ENCODE data around the gene KRTAP15-1. TPM values are rescaled to one million over a fixed set of nuclear protein-coding genes. Genes with fewer than 3 reads are reported as not detected.

KRTAP15-1 gene
- polyA plus RNA-seq, 3 donors, result not detected

DNA sequence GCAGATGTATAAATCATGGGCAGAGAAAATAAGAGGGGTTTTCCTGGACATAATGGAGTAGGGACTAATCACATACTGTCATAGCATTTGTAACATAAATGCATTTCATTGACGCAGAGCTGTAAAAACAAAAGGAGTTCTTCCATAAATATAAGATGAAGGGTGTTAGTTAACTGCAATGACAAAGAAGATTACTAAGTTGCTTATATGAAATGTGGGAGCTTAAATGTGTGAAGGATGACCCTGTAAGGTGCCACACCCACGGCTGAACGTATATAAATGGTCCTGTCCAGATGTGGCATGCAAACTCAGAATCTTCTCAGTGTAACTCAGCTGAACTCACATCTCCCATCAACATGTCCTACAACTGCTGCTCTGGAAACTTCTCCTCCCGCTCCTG, 44.3 kb upstream of the KRTAP15-1 start, which contains the start of gene KRTAP13-1:
Gene KRTAP13-1 (plus strand): TSS at position 301 of the 400 bp plus-strand sequence. CDS start 56 bp downstream, at position 357.
- H3K79me2 ChIP-seq (ENCODE audit: insufficient read depth, low read length), result no peaks in the 10 kb centered on the region
- WGBS (ENCODE audit: insufficient coverage), result 91% methylated on average over 3 of the region's 4 CpGs

GRCh38 chr21:30408782-30409494, 31.1 kb upstream of the KRTAP15-1 start:
- no peaks in the 10 kb centered on the region for H3K4me1 Mint-ChIP-seq
- no peaks in the 10 kb centered on the region for H4K20me1 ChIP-seq (ENCODE audit: insufficient read depth, low read length)
- H3K36me3 ChIP-seq (replicated peaks in 1 of 2; ENCODE audit: control insufficient read depth in 1 of 2, insufficient read depth in 2 of 2, low read length in 2 of 2), result no peaks in the 10 kb centered on the region
- H3K79me2 ChIP-seq (ENCODE audit: insufficient read depth, low read length), result no peaks in the 10 kb centered on the region
- WGBS (ENCODE audit: insufficient coverage), result 67% methylated on average over 7 of the region's 14 CpGs
- no peaks in the 10 kb centered on the region for H3K36me3 Mint-ChIP-seq
- H3K4me3 ChIP-seq (replicated peaks in 1 of 3; ENCODE audit: low read depth in 2 of 3, low read length in 3 of 3), result no peak overlapping the region
- DNase-seq, result no peak
- TF ChIP-seq, protein P1, sequence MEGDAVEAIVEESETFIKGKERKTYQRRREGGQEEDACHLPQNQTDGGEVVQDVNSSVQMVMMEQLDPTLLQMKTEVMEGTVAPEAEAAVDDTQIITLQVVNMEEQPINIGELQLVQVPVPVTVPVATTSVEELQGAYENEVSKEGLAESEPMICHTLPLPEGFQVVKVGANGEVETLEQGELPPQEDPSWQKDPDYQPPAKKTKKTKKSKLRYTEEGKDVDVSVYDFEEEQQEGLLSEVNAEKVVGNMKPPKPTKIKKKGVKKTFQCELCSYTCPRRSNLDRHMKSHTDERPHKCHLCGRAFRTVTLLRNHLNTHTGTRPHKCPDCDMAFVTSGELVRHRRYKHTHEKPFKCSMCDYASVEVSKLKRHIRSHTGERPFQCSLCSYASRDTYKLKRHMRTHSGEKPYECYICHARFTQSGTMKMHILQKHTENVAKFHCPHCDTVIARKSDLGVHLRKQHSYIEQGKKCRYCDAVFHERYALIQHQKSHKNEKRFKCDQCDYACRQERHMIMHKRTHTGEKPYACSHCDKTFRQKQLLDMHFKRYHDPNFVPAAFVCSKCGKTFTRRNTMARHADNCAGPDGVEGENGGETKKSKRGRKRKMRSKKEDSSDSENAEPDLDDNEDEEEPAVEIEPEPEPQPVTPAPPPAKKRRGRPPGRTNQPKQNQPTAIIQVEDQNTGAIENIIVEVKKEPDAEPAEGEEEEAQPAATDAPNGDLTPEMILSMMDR (IDR thresholded peaks at IDR 0.05), result no peak
- no peaks in the 10 kb centered on the region for H3K4me1 ChIP-seq (ENCODE audit: control insufficient read depth in 1 of 2, insufficient read depth in 2 of 2, low read length in 2 of 2)
- H3K4me3 Mint-ChIP-seq, result no peak overlapping the region
- no peak overlapping the region for H2AFZ ChIP-seq (ENCODE audit: insufficient read depth, low read depth, low read length, poor library complexity, severe bottlenecking)
- H3K27ac Mint-ChIP-seq, result no peak overlapping the region
- peaks cover 0 to 5% of the 10 kb centered on the region in 2 donors for H3K9me3 ChIP-seq (replicated peaks in 1 of 2; ENCODE audit: control insufficient read depth in 1 of 2, insufficient read depth in 1 of 2, low read length in 2 of 2)
- H3K4me2 ChIP-seq (replicated peaks; ENCODE audit: extremely low read depth, low read length, poor library complexity, severe bottlenecking), result no peak overlapping the region
- H3K9me3 Mint-ChIP-seq, result peaks cover 0 to 9% (median 0%) of the 10 kb centered on the region in 7 donors
- intact Hi-C loops (cut with micrococcal nuclease), result no loop called here
- no peaks in the 10 kb centered on the region for H3K27me3 ChIP-seq (ENCODE audit: control insufficient read depth in 2 of 2, insufficient read depth in 2 of 2, low read length in 2 of 2)
- H3K9ac ChIP-seq (ENCODE audit: insufficient read depth, low read length, poor library complexity, severe bottlenecking), result no peak overlapping the region
- peaks cover 0 to 1% (median 1%) of the 10 kb centered on the region in 3 donors for H3K27me3 Mint-ChIP-seq (ENCODE audit: low read depth in 3 of 3)
- no peak overlapping the region for H3K27ac ChIP-seq (ENCODE audit: low read depth in 1 of 2, low read length in 2 of 2)

More for the DNA sequence above, 44.3 kb upstream of the KRTAP15-1 start, which contains the start of gene KRTAP13-1:
- Histone ChIP-seq H3K9ac (ENCODE audit: insufficient read depth, low read length, poor library complexity, severe bottlenecking) (no peak within 1 kb of the TSS), H3K27me3 (ENCODE audit: control insufficient read depth in 2 of 2, insufficient read depth in 2 of 2, low read length in 2 of 2) (no peaks in the 10 kb centered on the region), H2AFZ (ENCODE audit: insufficient read depth, low read depth, low read length, poor library complexity, severe bottlenecking) (no peak within 1 kb of the TSS), H3K4me3 (replicated peaks in 1 of 3; ENCODE audit: low read depth in 2 of 3, low read length in 3 of 3) (no peak within 1 kb of the TSS), H4K20me1 (ENCODE audit: insufficient read depth, low read length) (no peaks in the 10 kb centered on the region), H3K27ac (ENCODE audit: low read depth in 1 of 2, low read length in 2 of 2) (no peak within 1 kb of the TSS), H3K9me3 (replicated peaks in 1 of 2; ENCODE audit: control insufficient read depth in 1 of 2, insufficient read depth in 1 of 2, low read length in 2 of 2) (peaks cover 0 to 6% of the 10 kb centered on the region in 2 donors), H3K4me2 (replicated peaks; ENCODE audit: extremely low read depth, low read length, poor library complexity, severe bottlenecking) (no peak within 1 kb of the TSS), H3K36me3 (replicated peaks in 1 of 2; ENCODE audit: control insufficient read depth in 1 of 2, insufficient read depth in 2 of 2, low read length in 2 of 2) (no peaks in the 10 kb centered on the region), H3K4me1 (ENCODE audit: control insufficient read depth in 1 of 2, insufficient read depth in 2 of 2, low read length in 2 of 2) (no peaks in the 10 kb centered on the region)
- H3K36me3 Mint-ChIP-seq, result no peaks in the 10 kb centered on the region
- H3K4me1 Mint-ChIP-seq, result no peaks in the 10 kb centered on the region
- no peak within 1 kb of the TSS for H3K4me3 Mint-ChIP-seq
- no peak within 1 kb of the TSS for H3K27ac Mint-ChIP-seq
- TF ChIP-seq, protein P1 (IDR thresholded peaks at IDR 0.05), result no peak
- H3K27me3 Mint-ChIP-seq (ENCODE audit: low read depth in 3 of 3), result peaks cover 0 to 3% (median 0%) of the 10 kb centered on the region in 3 donors
- intact Hi-C loops (cut with micrococcal nuclease), result no loop called here
- peaks cover 0 to 7% (median 4%) of the 10 kb centered on the region in 7 donors for H3K9me3 Mint-ChIP-seq
- DNase-seq, result no peak

All from CD14-positive monocyte (primary cell).